ENCODE data around the gene SPAAR.

DNA sequence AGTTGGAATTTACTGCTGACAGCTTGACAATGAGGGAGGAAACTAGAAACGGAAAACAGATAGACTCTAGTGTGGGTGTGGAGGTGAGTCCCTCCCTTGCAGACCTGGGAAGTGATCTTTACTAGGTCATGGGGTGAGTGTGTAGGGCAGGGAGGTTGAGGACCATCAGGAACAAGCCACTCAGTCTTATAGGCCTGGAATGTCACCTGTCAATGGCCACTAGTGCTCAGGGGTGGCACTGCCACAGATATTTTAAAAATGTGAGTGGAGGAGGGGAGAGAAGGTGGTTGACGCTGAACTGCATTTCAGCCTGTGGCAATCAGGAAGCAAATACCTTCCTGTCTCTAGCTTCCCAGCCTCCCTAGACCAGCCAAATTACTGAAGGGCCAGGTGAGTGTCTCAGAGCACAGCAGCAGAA lies 39.6 kb downstream of the SPAAR start:
- TF ChIP-seq EZH2phosphoT487 (IDR thresholded peaks at IDR 0.05; ENCODE audit: low read length) (no peak), EZH2 (optimal IDR thresholded peaks at IDR 0.05; ENCODE audit: low read depth, low read length) (no peak)
- TF ChIP-seq, protein P1, sequence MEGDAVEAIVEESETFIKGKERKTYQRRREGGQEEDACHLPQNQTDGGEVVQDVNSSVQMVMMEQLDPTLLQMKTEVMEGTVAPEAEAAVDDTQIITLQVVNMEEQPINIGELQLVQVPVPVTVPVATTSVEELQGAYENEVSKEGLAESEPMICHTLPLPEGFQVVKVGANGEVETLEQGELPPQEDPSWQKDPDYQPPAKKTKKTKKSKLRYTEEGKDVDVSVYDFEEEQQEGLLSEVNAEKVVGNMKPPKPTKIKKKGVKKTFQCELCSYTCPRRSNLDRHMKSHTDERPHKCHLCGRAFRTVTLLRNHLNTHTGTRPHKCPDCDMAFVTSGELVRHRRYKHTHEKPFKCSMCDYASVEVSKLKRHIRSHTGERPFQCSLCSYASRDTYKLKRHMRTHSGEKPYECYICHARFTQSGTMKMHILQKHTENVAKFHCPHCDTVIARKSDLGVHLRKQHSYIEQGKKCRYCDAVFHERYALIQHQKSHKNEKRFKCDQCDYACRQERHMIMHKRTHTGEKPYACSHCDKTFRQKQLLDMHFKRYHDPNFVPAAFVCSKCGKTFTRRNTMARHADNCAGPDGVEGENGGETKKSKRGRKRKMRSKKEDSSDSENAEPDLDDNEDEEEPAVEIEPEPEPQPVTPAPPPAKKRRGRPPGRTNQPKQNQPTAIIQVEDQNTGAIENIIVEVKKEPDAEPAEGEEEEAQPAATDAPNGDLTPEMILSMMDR (IDR thresholded peaks at IDR 0.05; ENCODE audit: low read length): no peak
